NT2/D1 (cell line): ENCODE measurements around the gene FMC1.

ENCODE experiments used
- DNase-seq: peaks from one replicate; pipeline ENCODE4 v3.0.0-alpha.2; 2011; ENCODE audit warnings: low read depth, low spot score
- H3K27me3 ChIP-seq: 2 replicates; pipeline ENCODE4 v1.6.0; 2011; ENCODE audit warnings: mild to moderate bottlenecking; ENCODE audit not compliant: insufficient read length, insufficient read depth
- H3K36me3 ChIP-seq: 2 replicates; pipeline ENCODE4 v1.6.1; 2011; ENCODE audit warnings: mild to moderate bottlenecking, low read length, mixed read lengths; ENCODE audit not compliant: insufficient read depth, insufficient read length
- H3K4me1 ChIP-seq: 2 replicates; pipeline ENCODE4 v1.5.1; 2011; ENCODE audit not compliant: insufficient read depth, insufficient read length
- H3K4me3 ChIP-seq: 2 replicates; pipeline ENCODE4 v1.5.1; 2011; ENCODE audit warnings: low read depth; ENCODE audit not compliant: insufficient read length
- H3K9ac ChIP-seq: 2 replicates; pipeline ENCODE4 v1.6.0; 2011; ENCODE audit warnings: low read depth; ENCODE audit not compliant: insufficient read length
- H3K9me3 ChIP-seq: 2 replicates; pipeline ENCODE4 v1.5.1; 2011; ENCODE audit warnings: mild to moderate bottlenecking, low read length; ENCODE audit not compliant: insufficient read depth
- SUZ12 ChIP-seq: IDR thresholded peaks from 2 replicates; pipeline ENCODE4 v1.6.1; 2011; ENCODE audit not compliant: insufficient read length, insufficient read depth; ENCODE audit errors: extremely low read depth
- YY1 ChIP-seq: IDR thresholded peaks from 2 replicates; pipeline ENCODE4 v1.6.1; 2011; ENCODE audit not compliant: insufficient read length, insufficient read depth
- ZNF274 ChIP-seq: IDR thresholded peaks from 2 replicates; pipeline ENCODE4 v1.6.1; 2011; ENCODE audit warnings: mild to moderate bottlenecking, low read depth, low read length

Gene FMC1

GRCh38 chr7:139362981-139363380 is 21.8 kb downstream of the FMC1 start:
- Histone ChIP-seq H3K4me1 (no peaks in the 10 kb centered on the region), H3K9ac (no peak overlapping the region), H3K36me3 (peaks cover 33% of the 10 kb centered on the region)

GRCh38 chr7:139365336-139365735 is 24.2 kb downstream of the FMC1 start:
- Histone ChIP-seq H3K9me3 (no peaks in the 10 kb centered on the region), H3K4me3 (no peak overlapping the region), H3K9ac (no peak overlapping the region), H3K27me3 (no peaks in the 10 kb centered on the region), H3K36me3 (peaks cover 33% of the 10 kb centered on the region), H3K4me1 (no peaks in the 10 kb centered on the region)
- no peak for DNase-seq
- no peak for TF ChIP-seq ZNF274
- no peak for TF ChIP-seq SUZ12
- TF ChIP-seq YY1: no peak

More at GRCh38 chr7:139362981-139363380, 21.8 kb downstream of the FMC1 start:
- no peaks in the 10 kb centered on the region for H3K27me3 ChIP-seq
- no peaks in the 10 kb centered on the region for H3K9me3 ChIP-seq
- TF ChIP-seq ZNF274 (no peak), SUZ12 (no peak), YY1 (no peak)
- no peak for DNase-seq
- no peak overlapping the region for H3K4me3 ChIP-seq

GRCh38 chr7:139366400-139366799 is 25.3 kb downstream of the FMC1 start:
- no peak for DNase-seq
- TF ChIP-seq SUZ12 (no peak), ZNF274 (no peak), YY1 (no peak)
- H3K9me3 ChIP-seq: no peaks in the 10 kb centered on the region
- H3K27me3 ChIP-seq: no peaks in the 10 kb centered on the region
- H3K36me3 ChIP-seq: peaks cover 36% of the 10 kb centered on the region
- no peak overlapping the region for H3K9ac ChIP-seq
- no peaks in the 10 kb centered on the region for H3K4me1 ChIP-seq
- H3K4me3 ChIP-seq: no peak overlapping the region

GRCh38 chr7:139367438-139368155 is 26.5 kb downstream of the FMC1 start:
- Histone ChIP-seq H3K9ac (no peak overlapping the region), H3K9me3 (no peaks in the 10 kb centered on the region), H3K4me3 (no peak overlapping the region), H3K36me3 (peaks cover 34% of the 10 kb centered on the region), H3K4me1 (no peaks in the 10 kb centered on the region), H3K27me3 (no peaks in the 10 kb centered on the region)
- TF ChIP-seq YY1 (no peak), ZNF274 (no peak), SUZ12 (no peak)
- no peak for DNase-seq

GRCh38 chr7:139370301-139370942 is 29.3 kb downstream of the FMC1 start:
- peaks cover 20% of the 10 kb centered on the region for H3K36me3 ChIP-seq
- no peak for DNase-seq
- no peaks in the 10 kb centered on the region for H3K27me3 ChIP-seq
- no peaks in the 10 kb centered on the region for H3K9me3 ChIP-seq
- no peak overlapping the region for H3K9ac ChIP-seq
- H3K4me1 ChIP-seq: no peaks in the 10 kb centered on the region
- TF ChIP-seq ZNF274 (no peak), SUZ12 (no peak), YY1 (no peak)
- H3K4me3 ChIP-seq: no peak overlapping the region

DNA sequence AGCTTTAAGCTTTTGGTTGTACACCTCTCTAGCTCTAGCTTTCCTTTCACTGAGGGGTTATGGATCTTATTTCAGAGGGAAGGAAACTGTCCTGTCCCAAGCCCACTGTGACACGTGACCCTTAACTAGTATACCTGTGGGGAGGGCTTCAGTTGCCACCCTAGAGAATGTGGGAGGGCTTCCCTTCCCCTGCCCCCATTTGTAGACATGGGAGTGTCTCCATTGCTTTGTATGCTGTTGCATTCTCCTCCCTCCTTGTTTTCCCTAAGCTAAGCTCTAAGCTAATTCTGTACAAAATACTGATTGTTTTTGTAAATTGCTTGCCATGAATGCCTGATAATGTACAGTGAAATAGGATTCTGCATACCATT is 29.8 kb downstream of the FMC1 start:
- no peak for TF ChIP-seq ZNF274
- TF ChIP-seq SUZ12: no peak
- TF ChIP-seq YY1: no peak
- no peaks in the 10 kb centered on the region for H3K27me3 ChIP-seq
- H3K4me1 ChIP-seq: no peaks in the 10 kb centered on the region
- no peaks in the 10 kb centered on the region for H3K9me3 ChIP-seq
- peaks cover 21% of the 10 kb centered on the region for H3K36me3 ChIP-seq
- H3K9ac ChIP-seq: no peak overlapping the region
- H3K4me3 ChIP-seq: no peak overlapping the region
- no peak for DNase-seq

GRCh38 chr7:139374246-139374645 is 33.1 kb downstream of the FMC1 start:
- Histone ChIP-seq H3K4me1 (no peaks in the 10 kb centered on the region), H3K4me3 (no peak overlapping the region), H3K27me3 (no peaks in the 10 kb centered on the region), H3K9ac (no peak overlapping the region), H3K36me3 (peaks cover 34% of the 10 kb centered on the region), H3K9me3 (no peaks in the 10 kb centered on the region)
- TF ChIP-seq SUZ12: no peak
- no peak for TF ChIP-seq YY1
- no peak for TF ChIP-seq ZNF274
- DNase-seq: no peak
